Smooth muscle cell (in vitro differentiated cells): ENCODE data around the gene IFITM2. TPM values are rescaled to one million over a fixed set of nuclear protein-coding genes. Genes with fewer than 3 reads are reported as not detected.
A peak's percentile ranks its signal among the peaks of the same experiment; 100 is the strongest.

Source experiments
- DNase-seq: peaks from one replicate; lab custom pipeline; 2025; ENCODE audit not compliant: unreplicated experiment; lab: John Stamatoyannopoulos, UW
- H2AFZ ChIP-seq: fragments of 200-600 bp; sonication (generic); 2 replicates; pipeline ENCODE4 v1.6.0; 2016; ENCODE audit warnings: antibody characterized with exemption, low read depth, mild to moderate bottlenecking
- H3F3A ChIP-seq: fragments of 200-600 bp; sonication (generic); 2 replicates; pipeline ENCODE4 v1.6.0; 2017; ENCODE audit warnings: antibody characterized with exemption, low read depth
- H3K27ac ChIP-seq: fragments of 200-600 bp; sonication (generic); 2 replicates; pipeline ENCODE4 v1.5.1; 2016; ENCODE audit warnings: low read depth, mild to moderate bottlenecking
- H3K27me3 ChIP-seq: fragments of 200-600 bp; sonication (generic); 2 replicates; pipeline ENCODE4 v1.6.1; 2016; ENCODE audit warnings: low read depth, mild to moderate bottlenecking
- H3K36me3 ChIP-seq: fragments of 200-600 bp; sonication (generic); 2 replicates; pipeline ENCODE4 v1.5.1; 2016; ENCODE audit warnings: low read depth
- H3K4me1 ChIP-seq: fragments of 200-600 bp; sonication (generic); 2 replicates; pipeline ENCODE4 v1.5.1; 2016; ENCODE audit warnings: low read depth
- H3K4me2 ChIP-seq: fragments of 200-600 bp; sonication (generic); 2 replicates; pipeline ENCODE4 v1.6.0; 2016; ENCODE audit warnings: mild to moderate bottlenecking
- H3K4me3 ChIP-seq: fragments of 200-600 bp; sonication (generic); 2 replicates; pipeline ENCODE4 v1.5.1; 2016; ENCODE audit warnings: mild to moderate bottlenecking
- H3K79me2 ChIP-seq: fragments of 200-600 bp; sonication (generic); 2 replicates; pipeline ENCODE4 v1.6.0; 2016; ENCODE audit warnings: low read depth, mild to moderate bottlenecking
- H3K9ac ChIP-seq: fragments of 200-600 bp; sonication (generic); 2 replicates; pipeline ENCODE4 v1.6.0; 2016; ENCODE audit warnings: low read depth
- H3K9me3 ChIP-seq: fragments of 200-600 bp; sonication (generic); replicated peaks from 2 replicates; pipeline ENCODE4 v1.5.1; 2016; ENCODE audit warnings: low read depth
- H4K20me1 ChIP-seq: fragments of 200-600 bp; sonication (generic); 2 replicates; pipeline ENCODE4 v1.6.0; 2016; ENCODE audit warnings: low read depth
- CTCF ChIP-seq: fragments of 200-600 bp; sonication (generic); IDR thresholded peaks from 2 replicates; pipeline ENCODE4 v1.5.1; 2017; ENCODE audit warnings: borderline replicate concordance, mild to moderate bottlenecking, antibody characterized with exemption; ENCODE audit not compliant: insufficient read depth, poor library complexity, severe bottlenecking
- WGBS: methylation state at CpG from one replicate; pipeline ENCODE4 v1.1.7; 2016; ENCODE audit warnings: low lambda C conversion rate; 5-methylcytosine and 5-hydroxymethylcytosine counted together
- polyA plus RNA-seq: library from polyadenylated mRNA; unstranded; fragments of >200 nt; fragmentation: Nextera tagmentation; extraction: Ambion mirVana; gene quantifications from 2 replicates; pipeline ENCODE4 v1.2.1, GENCODE V29; 2016
- total RNA-seq: library from RNA; depleted of rRNA; stranded (reverse); fragments of >200 nt; gene quantifications from 2 replicates; pipeline ENCODE4 v1.2.3, GENCODE V29; 2014

IFITM2 gene
- total and polyA plus RNA-seq, 2 experiments from 2014 or later, result 210 to 1,486 TPM

- Histone ChIP-seq H3K9me3 (no peaks in the 10 kb centered on the region), H3K9ac (no peak overlapping the region), H4K20me1 (no peaks in the 10 kb centered on the region), H3K4me2 (peak overlapping the region; percentile 77), H3K27ac (peak overlapping the region; percentile 87), H3K27me3 (peaks cover 4% of the 10 kb centered on the region), H3K36me3 (no peaks in the 10 kb centered on the region), H3K4me1 (peaks cover 43% of the 10 kb centered on the region), H2AFZ (peak overlapping the region; percentile 45), H3K4me3 (no peak overlapping the region), H3K79me2 (no peaks in the 10 kb centered on the region), H3F3A (no peaks in the 10 kb centered on the region)
- 33% methylated on average over 15 of the region's 15 CpGs for WGBS
- no peak for TF ChIP-seq CTCF
- no peak for DNase-seq
Observed at GRCh38 chr11:335779-336658, 28.4 kb downstream of the IFITM2 start.

- TF ChIP-seq CTCF, result no peak
- Histone ChIP-seq H3K4me3 (no peak overlapping the region), H3K36me3 (no peaks in the 10 kb centered on the region), H3F3A (no peaks in the 10 kb centered on the region), H3K27me3 (peaks cover 4% of the 10 kb centered on the region), H3K9me3 (no peaks in the 10 kb centered on the region), H3K27ac (peak overlapping the region; percentile 87), H2AFZ (peak overlapping the region; percentile 21), H3K4me2 (peak overlapping the region; percentile 77), H3K79me2 (no peaks in the 10 kb centered on the region), H3K4me1 (peaks cover 43% of the 10 kb centered on the region), H4K20me1 (no peaks in the 10 kb centered on the region), H3K9ac (no peak overlapping the region)
- no peak for DNase-seq
- WGBS, result 73% methylated on average over 4 of the region's 4 CpGs
Observed at GRCh38 chr11:336659-337198, 29.1 kb downstream of the IFITM2 start.

GRCh38 chr11:337711-338110 lies 30.1 kb downstream of the IFITM2 start:
- Histone ChIP-seq H3K27ac (no peak overlapping the region), H3K27me3 (peaks cover 4% of the 10 kb centered on the region), H3F3A (peaks cover 6% of the 10 kb centered on the region), H3K4me2 (no peak overlapping the region), H3K79me2 (no peaks in the 10 kb centered on the region), H3K4me1 (peaks cover 43% of the 10 kb centered on the region), H3K9me3 (no peaks in the 10 kb centered on the region), H2AFZ (no peak overlapping the region), H3K36me3 (no peaks in the 10 kb centered on the region), H4K20me1 (no peaks in the 10 kb centered on the region), H3K4me3 (no peak overlapping the region), H3K9ac (no peak overlapping the region)
- DNase-seq, result no peak
- 94% methylated on average over 6 of the region's 6 CpGs for WGBS
- no peak for TF ChIP-seq CTCF

GRCh38 chr11:339963-340362 lies 32.3 kb downstream of the IFITM2 start:
- H3K4me2 ChIP-seq, result no peak overlapping the region
- H3K4me3 ChIP-seq, result no peak overlapping the region
- H2AFZ ChIP-seq, result no peak overlapping the region
- 90% methylated on average over 2 of the region's 2 CpGs for WGBS
- H3K9ac ChIP-seq, result no peak overlapping the region
- no peaks in the 10 kb centered on the region for H3K9me3 ChIP-seq
- H3K27me3 ChIP-seq, result peaks cover 4% of the 10 kb centered on the region
- H3K4me1 ChIP-seq, result peaks cover 27% of the 10 kb centered on the region
- H3K36me3 ChIP-seq, result no peaks in the 10 kb centered on the region
- no peaks in the 10 kb centered on the region for H4K20me1 ChIP-seq
- H3F3A ChIP-seq, result peaks cover 6% of the 10 kb centered on the region
- no peak overlapping the region for H3K27ac ChIP-seq
- TF ChIP-seq CTCF, result no peak
- DNase-seq, result no peak
- no peaks in the 10 kb centered on the region for H3K79me2 ChIP-seq
